HepG2 (cell line): ENCODE measurements around the gene FANCL. TPM values are rescaled to one million over a fixed set of nuclear protein-coding genes. Genes with fewer than 3 reads are reported as not detected.

ENCODE experiments used
- ATAC-seq: fragments of 200-7000 bp; cut with Tn5 transposase; 3 replicates; pipeline ENCODE4 v1.9.1; 2020; ENCODE audit warnings: mild to moderate bottlenecking, moderate library complexity
- BruUV-seq: library from RNA; stranded (reverse); fragments of 400-500 nt; replicated peaks from 2 replicates; lab custom pipeline; 2021; lab: Mats Ljungman, UMichigan
- CTCF ChIA-PET: fragments of 300-600 bp; formaldehyde crosslinking; extraction: SDS; loops from one replicate; lab custom pipeline; 2021; ENCODE audit warnings: low total read pairs, inconsistent platforms, low intra/inter-chr PET ratio; lab: Yijun Ruan, JAX
- POLR2A ChIA-PET: fragments of 350-600 bp; sonication (Branson Sonifier 250); formaldehyde crosslinking; loops from one replicate; lab custom pipeline; 2020; ENCODE audit warnings: antibody characterized with exemption, inconsistent platforms; lab: Yijun Ruan, JAX
- DNase-seq: peaks from one replicate; pipeline ENCODE4 v3.0.0-alpha.2; 2015; ENCODE audit warnings: low spot score
- FAIRE-seq: peaks from 3 replicates; lab custom pipeline; 2011; peaks lifted over from hg19 to GRCh38; lab: Jason Lieb, UNC
- H2AFZ ChIP-seq: one replicate; pipeline ENCODE4 v1.6.1; 2011; ENCODE audit warnings: low read length, inconsistent platforms
- H3K27ac ChIP-seq: fragments of 300-600 bp; 3 replicates; pipeline ENCODE4 v1.8.0; 2011; ENCODE audit warnings: mixed run types, mild to moderate bottlenecking, mixed read lengths, low read length, inconsistent platforms; ENCODE audit not compliant: insufficient read depth; ENCODE audit errors: extremely low read length
- H3K27me3 ChIP-seq, 2 experiments: fragments of 200-600 bp in 1 of 2; 2 replicates in 1 of 2; 3 replicates in 1 of 2; pipeline versions ENCODE4 v1.6.0 to v1.8.0; 2011; ENCODE audit warnings: low read length in 2 of 2, mild to moderate bottlenecking in 2 of 2, moderate library complexity in 2 of 2, inconsistent platforms in 1 of 2; ENCODE audit not compliant: insufficient read depth in 2 of 2, control insufficient read depth in 1 of 2
- H3K36me3 ChIP-seq, 2 experiments: fragments of 200-600 bp in 1 of 2; replicated peaks in 1 of 2; 2 replicates in 1 of 2; 3 replicates in 1 of 2; pipeline versions ENCODE4 v1.5.1 to v1.8.0; 2011; ENCODE audit warnings: low read length in 2 of 2, inconsistent platforms in 1 of 2; ENCODE audit not compliant: insufficient read depth in 2 of 2, control insufficient read depth in 1 of 2
- H3K4me1 ChIP-seq: 2 replicates; pipeline ENCODE4 v1.5.1; 2012; ENCODE audit warnings: low read length, inconsistent platforms; ENCODE audit not compliant: insufficient read depth
- H3K4me2 ChIP-seq: 2 replicates; pipeline ENCODE4 v1.6.0; 2011; ENCODE audit warnings: low read depth, low read length, inconsistent platforms
- H3K4me3 ChIP-seq, 3 experiments: fragments of 200-600 bp in 1 of 3; sonication (generic), shearing (Covaris generic) in 1 of 3; replicated peaks in 1 of 3; 2 replicates each; pipeline ENCODE4 v1.5.1; 2011 to 2016; ENCODE audit warnings: low read length in 3 of 3, inconsistent platforms in 2 of 3, low read depth in 2 of 3, mild to moderate bottlenecking in 2 of 3, control low read depth in 1 of 3, mixed read lengths in 1 of 3; ENCODE audit not compliant: insufficient read depth in 1 of 3
- H3K79me2 ChIP-seq: one replicate; pipeline ENCODE4 v1.6.1; 2011; ENCODE audit warnings: low read length, inconsistent platforms; ENCODE audit not compliant: insufficient read depth
- H3K9ac ChIP-seq: 2 replicates; pipeline ENCODE4 v1.6.0; 2011; ENCODE audit warnings: mild to moderate bottlenecking, low read depth, low read length, inconsistent platforms; ENCODE audit not compliant: insufficient read depth
- H3K9me3 ChIP-seq: 2 replicates; pipeline ENCODE4 v1.5.1; 2012; ENCODE audit warnings: mild to moderate bottlenecking, low read length
- H4K20me1 ChIP-seq: 2 replicates; pipeline ENCODE4 v1.6.0; 2011; ENCODE audit warnings: inconsistent platforms, mild to moderate bottlenecking, low read length, moderate library complexity; ENCODE audit not compliant: insufficient read depth
- AHR ChIP-seq: IDR thresholded peaks from 2 replicates; pipeline ENCODE4 v1.6.1; 2018; ENCODE audit warnings: missing genetic modification reagents, missing compliant biosample characterization
- E2F5 ChIP-seq: sonication (generic); formaldehyde crosslinking; conservative IDR thresholded peaks from 2 replicates; pipeline ENCODE4 v1.4.0; 2020; ENCODE audit warnings: missing genetic modification reagents
- FOXO4 ChIP-seq: sonication (generic); formaldehyde crosslinking; conservative IDR thresholded peaks from 2 replicates; pipeline ENCODE4 v1.8.1; 2023; ENCODE audit warnings: missing genetic modification reagents
- GTF2F1 ChIP-seq: fragments of 150-350 bp; IDR thresholded peaks from 2 replicates; pipeline ENCODE4 v1.6.1; 2014; ENCODE audit warnings: low read length
- HNF4G ChIP-seq, 2 experiments: sonication (generic) in 1 of 2; formaldehyde crosslinking in 1 of 2; IDR thresholded peaks; 2 replicates each; pipeline versions ENCODE4 v1.4.0 to v1.6.1; 2011 to 2020; ENCODE audit warnings: borderline replicate concordance in 2 of 2, low read depth in 2 of 2, mild to moderate bottlenecking in 2 of 2, low read length in 1 of 2, missing genetic modification reagents in 1 of 2, moderate library complexity in 1 of 2
- KAT7 ChIP-seq: IDR thresholded peaks from 2 replicates; pipeline ENCODE4 v1.6.1; 2018; ENCODE audit warnings: borderline replicate concordance, missing compliant biosample characterization
- NFE2L1 ChIP-seq: sonication (generic); formaldehyde crosslinking; IDR thresholded peaks from 2 replicates; pipeline ENCODE4 v1.4.0; 2020; ENCODE audit warnings: missing genetic modification reagents, mild to moderate bottlenecking, borderline replicate concordance
- POLR2A ChIP-seq, 2 experiments: IDR thresholded peaks; 2 replicates each; pipeline ENCODE4 v1.6.1; 2011; ENCODE audit warnings: low read depth in 2 of 2, low read length in 2 of 2, mild to moderate bottlenecking in 1 of 2, moderate library complexity in 1 of 2; ENCODE audit not compliant: insufficient read depth in 1 of 2
- RNF2 ChIP-seq: fragments of 450-650 bp; conservative IDR thresholded peaks from 2 replicates; pipeline ENCODE4 v1.6.1; 2016; ENCODE audit warnings: low read depth
- ZFYVE20 ChIP-seq: sonication (generic); formaldehyde crosslinking; IDR thresholded peaks from 2 replicates; pipeline ENCODE4 v1.8.0; 2023; ENCODE audit warnings: low read depth, mild to moderate bottlenecking, moderate library complexity, missing genetic modification reagents, borderline replicate concordance
- ZNF274 ChIP-seq: sonication (generic); formaldehyde crosslinking; IDR thresholded peaks from 2 replicates; pipeline ENCODE4 v1.5.1; 2020; ENCODE audit warnings: mild to moderate bottlenecking, missing genetic modification reagents
- ZNF484 ChIP-seq: sonication (generic); formaldehyde crosslinking; IDR thresholded peaks from 2 replicates; pipeline ENCODE4 v1.5.1; 2020; ENCODE audit warnings: mild to moderate bottlenecking, low read depth, missing genetic modification reagents, borderline replicate concordance
- ZNF501 ChIP-seq: sonication (generic); formaldehyde crosslinking; IDR thresholded peaks from 2 replicates; pipeline ENCODE4 v1.5.1; 2020; ENCODE audit warnings: mild to moderate bottlenecking, moderate library complexity, missing genetic modification reagents
- ZNF816 ChIP-seq: sonication (generic); formaldehyde crosslinking; IDR thresholded peaks from 2 replicates; pipeline ENCODE4 v1.8.0; 2022; ENCODE audit warnings: missing genetic modification reagents, mild to moderate bottlenecking, borderline replicate concordance
- in situ Hi-C: cut with HindIII; loops from 2 replicates; pipeline ENCODE4 v1.10.0; 2017; ENCODE audit warnings: low pct_unique_long_range_greater_than_20kb; ENCODE audit not compliant: extremely low pct_ligation_motif_present
- intact Hi-C: fragments of 100-400 bp; cut with micrococcal nuclease; formaldehyde crosslinking; loops from one replicate; pipeline ENCODE4 v1.10.0; 2022; ENCODE audit not compliant: unreplicated experiment
- polyA plus RNA-seq, 8 experiments: library from polyadenylated mRNA; depleted of rRNA in 3 of 8; stranded (reverse) in 7 of 8; unstranded in 1 of 8; fragments of >200 nt; fragmentation: Illumina TruSeq in 4 of 8; extraction: Trizol in 4 of 8; gene quantifications; 2 replicates each; pipeline versions ENCODE4 v1.2.1 to v1.2.3, GENCODE V29; 2011 to 2016; ENCODE audit warnings: low read depth in 4 of 8, missing spikeins in 1 of 8, mixed read lengths in 1 of 8; ENCODE audit not compliant: insufficient read depth in 1 of 8
- total RNA-seq, 5 experiments: library from RNA; depleted of rRNA; stranded (reverse); fragments of >200 nt; fragmentation: Illumina TruSeq; extraction: Trizol; gene quantifications; 2 replicates each; pipeline ENCODE4 v1.2.3, GENCODE V29; 2016; ENCODE audit warnings: low read depth in 1 of 5

Gene FANCL
- total and polyA plus RNA-seq, 2 of the 13 experiments (the other 11 are each of a cell fraction or from before 2014, with no cell fraction given) = 40.7 to 66.8 TPM

- Histone ChIP-seq H3K9me3 (no peaks in the 10 kb centered on the region), H3K27ac (no peak overlapping the region), H3K79me2 (no peaks in the 10 kb centered on the region), H4K20me1 (no peaks in the 10 kb centered on the region), H3K9ac (no peak overlapping the region), H3K4me1 (no peaks in the 10 kb centered on the region), H2AFZ (no peak overlapping the region), H3K4me3 (no peak overlapping the region), H3K36me3 (no peaks in the 10 kb centered on the region), H3K4me2 (no peak overlapping the region), H3K27me3 (no peaks in the 10 kb centered on the region)
- in situ Hi-C loops (no loop called here), intact Hi-C loops (no loop called here)
- POLR2A ChIA-PET = no interaction called here
- no TSS peak for BruUV-seq
- no peak for ATAC-seq
- TF ChIP-seq ZNF484 (no peak), E2F5 (CRISPR knock-in tag) (no peak), KAT7 (CRISPR knock-in tag) (no peak), NFE2L1 (CRISPR knock-in tag) (no peak), HNF4G (IDR thresholded peaks at IDR 0.05; ENCODE audit: borderline replicate concordance, low read depth, low read length) (no peak), HNF4G (CRISPR knock-in tag; IDR thresholded peaks at IDR 0.05; ENCODE audit: borderline replicate concordance, low read depth) (no peak), ZFYVE20 (no peak), GTF2F1 (no peak), POLR2A (IDR thresholded peaks at IDR 0.05; ENCODE audit: insufficient read depth in 1 of 2, low read depth in 2 of 2, low read length in 2 of 2) (no peak), AHR (CRISPR knock-in tag) (no peak), ZNF274 (CRISPR knock-in tag) (no peak), FOXO4 (CRISPR knock-in tag) (no peak), RNF2 (no peak), ZNF816 (CRISPR knock-in tag) (no peak), ZNF501 (CRISPR knock-in tag) (no peak)
- CTCF ChIA-PET = no interaction called here
- no peak for DNase-seq
- FAIRE-seq = no peak
Observed at GRCh38 chr2:58283931-58284330, 42.8 kb upstream of the FANCL start.
